ENCODE measurements around the gene CNGB1.

The CNGB1 gene

DNA sequence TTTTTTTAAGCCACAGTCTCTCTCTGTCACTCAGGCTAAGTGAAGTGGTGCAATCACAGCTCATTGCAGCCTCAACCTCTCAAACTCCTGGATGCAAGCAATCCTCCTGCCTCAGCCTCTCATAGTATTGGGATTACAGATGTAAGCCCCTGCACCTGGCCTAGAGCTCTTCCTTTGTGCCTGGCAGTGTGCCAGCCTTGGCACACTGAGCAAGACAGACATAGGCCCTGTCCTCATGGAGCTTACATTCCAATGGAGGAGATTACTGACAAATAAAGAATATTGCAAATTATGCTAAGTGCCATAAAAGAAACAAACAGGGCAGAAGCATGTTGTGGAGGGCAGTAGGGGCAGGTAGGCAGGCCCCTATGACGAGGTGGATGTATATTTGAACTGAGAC, 920 bp upstream of the CNGB1 start:
- no peak for DNase-seq

DNA sequence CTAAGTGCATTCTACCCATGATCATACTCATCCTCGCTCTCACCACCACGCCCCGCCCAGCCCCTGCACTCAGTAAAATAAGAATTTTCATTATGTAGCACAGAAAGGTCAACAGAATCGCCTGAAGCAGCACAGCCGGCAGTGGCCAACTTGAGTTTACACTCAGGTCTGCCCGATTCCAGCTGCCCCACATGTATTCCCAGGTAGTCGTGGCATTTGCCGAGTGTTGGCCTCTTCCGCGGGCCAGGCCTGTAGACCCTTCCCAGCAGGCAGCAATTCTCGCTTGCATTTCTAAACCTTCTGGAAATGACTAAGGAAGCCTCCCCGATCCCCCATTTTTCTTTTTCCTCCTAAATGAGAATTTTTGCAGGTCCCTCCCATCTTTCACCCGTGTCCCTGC, 609 bp downstream of the CNGB1 start:
- no peak for DNase-seq

GRCh38 chr16:57969451-57970123, 1.3 kb downstream of the CNGB1 start:
- no peak for DNase-seq

DNA sequence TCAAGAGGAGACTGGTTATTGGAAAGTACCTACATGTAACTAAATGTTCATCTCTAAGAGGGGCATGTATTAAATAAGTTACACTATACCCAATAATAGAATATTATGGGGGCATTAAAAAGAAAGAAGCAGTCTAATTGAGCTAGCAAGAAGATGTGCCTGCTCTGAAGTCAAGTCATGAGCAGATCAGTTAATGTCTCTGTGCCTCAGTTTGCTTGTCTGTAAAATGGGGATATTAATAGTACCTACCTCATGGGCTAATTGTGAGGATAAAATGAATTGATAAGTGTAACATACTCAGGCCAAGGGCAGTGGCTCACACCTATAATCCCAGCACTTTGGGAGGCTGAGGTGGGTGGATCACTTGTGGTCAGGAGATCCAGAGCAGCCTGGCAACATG, 3.0 kb downstream of the CNGB1 start:
- DNase-seq = no peak

DNA sequence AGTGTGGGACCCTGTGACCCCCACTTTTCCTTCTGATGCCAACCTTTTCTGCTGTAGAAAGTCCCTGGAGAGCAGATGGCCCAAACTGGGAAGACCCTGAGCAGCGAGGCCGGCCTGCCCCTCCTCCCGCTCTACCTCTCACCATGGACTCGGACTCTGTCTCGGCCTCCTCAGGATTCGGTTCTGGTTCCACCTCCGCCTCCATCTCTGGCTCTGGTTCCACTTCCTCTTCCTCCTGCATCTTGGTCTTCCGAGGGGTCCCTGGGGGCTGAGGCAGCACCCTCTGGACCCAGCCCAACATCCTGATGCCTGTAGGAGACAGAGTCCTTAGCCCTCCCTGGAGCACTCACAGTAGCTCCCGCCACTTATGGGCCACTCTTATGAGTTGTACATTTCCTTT, 3.9 kb downstream of the CNGB1 start:
- no peak for DNase-seq

GRCh38 chr16:57966204-57966771, 4.6 kb downstream of the CNGB1 start:
- peak; percentile 17 for DNase-seq

DNA sequence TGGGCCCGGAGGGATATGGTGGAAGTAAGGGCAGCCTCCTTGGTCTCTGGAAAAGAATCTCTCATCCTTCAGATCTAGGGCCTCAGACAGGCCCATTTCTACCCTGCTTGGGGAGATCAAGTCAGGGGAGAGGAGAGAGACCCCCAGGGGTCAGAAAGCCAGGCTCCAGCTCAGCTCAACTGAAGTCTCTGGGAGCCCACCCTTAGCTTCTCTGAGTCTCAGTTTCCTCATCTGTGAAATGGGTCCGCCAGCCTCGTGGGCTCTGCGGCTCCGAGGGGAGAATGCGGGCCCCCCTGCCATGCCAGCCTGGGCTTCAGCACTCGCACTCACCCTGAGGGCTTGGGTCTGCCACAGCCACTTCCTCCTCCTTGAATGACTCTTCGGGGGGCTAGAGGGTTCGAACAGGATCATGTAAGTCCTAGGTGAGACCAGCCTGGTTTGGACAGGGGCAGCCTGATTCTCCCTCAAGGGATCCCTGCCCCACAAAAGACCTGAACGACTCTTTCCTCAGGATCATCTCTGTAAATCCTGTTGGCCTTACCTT, 6.7 kb downstream of the CNGB1 start:
- DNase-seq = no peak

GRCh38 chr16:57962756-57963155, 8.2 kb downstream of the CNGB1 start:
- DNase-seq = no peak

DNA sequence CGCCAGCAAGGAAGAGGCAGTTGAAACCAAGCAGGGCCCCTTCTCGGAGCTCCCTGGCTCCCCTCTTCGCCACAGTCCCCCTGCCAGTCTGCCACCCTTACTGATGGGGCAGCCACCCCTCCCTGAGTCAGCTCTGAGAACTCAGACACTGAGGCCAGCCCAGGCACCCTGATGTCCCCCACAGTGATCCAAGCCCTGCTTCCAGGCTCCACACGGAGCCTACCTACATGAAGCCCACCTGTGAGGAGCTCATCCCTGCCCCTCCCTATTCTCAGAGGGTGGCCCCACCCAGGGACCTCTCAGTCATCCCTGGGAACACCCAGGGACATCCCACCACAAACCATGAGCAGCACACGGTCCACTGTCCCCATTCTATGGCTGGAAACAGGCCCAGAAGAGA, 8.9 kb downstream of the CNGB1 start:
- DNase-seq = no peak

DNA sequence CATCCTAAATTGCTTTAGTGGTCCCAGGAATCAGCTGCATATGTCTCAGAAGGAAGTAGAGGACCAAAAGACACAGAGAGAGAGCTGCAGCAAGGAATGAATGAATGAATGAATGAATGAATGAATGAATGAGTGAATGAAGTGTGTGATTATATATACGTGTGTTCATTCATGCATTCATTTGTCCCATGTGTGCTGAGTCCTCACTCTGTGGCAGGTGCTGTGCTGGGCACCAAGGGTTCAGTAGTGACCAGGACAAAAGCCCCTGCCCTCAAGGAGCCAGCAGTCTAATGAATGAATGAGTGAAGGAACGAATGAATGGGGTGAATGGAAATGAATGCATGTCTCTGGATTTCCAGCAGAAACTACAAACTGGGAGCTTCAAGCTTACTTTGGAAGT, 9.4 kb downstream of the CNGB1 start:
- no peak for DNase-seq

DNA sequence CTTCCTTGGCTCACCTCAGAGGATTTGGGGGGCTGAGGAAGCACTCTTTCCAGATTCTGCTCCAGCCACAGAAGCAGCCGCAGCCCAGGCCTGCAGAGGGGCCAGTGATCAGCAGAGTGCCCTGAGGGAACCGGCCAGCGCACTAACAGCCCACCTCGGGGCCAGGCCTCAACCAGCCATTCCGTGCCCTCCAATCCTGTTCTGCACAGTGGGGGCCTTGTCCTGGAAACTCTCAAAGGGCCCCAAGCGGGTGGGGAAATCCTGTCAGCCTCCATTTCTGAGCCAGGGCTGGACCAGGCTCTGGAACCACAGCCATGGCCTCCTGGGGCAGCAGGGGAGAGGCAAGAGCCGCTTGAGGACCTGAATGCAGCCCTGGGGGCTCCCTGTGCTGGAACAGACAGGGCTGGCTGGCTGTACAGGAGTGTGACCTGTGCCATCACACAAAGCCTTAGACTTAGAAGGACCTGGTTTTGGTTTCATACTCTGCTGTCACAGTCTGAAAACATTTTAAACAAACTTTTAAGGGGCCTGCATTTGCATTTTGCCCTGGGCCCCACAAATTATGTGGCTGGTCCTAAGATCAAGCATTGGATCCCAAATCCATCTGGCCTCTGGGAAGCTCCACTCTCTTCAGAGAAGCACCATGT, 10.0 kb downstream of the CNGB1 start:
- no peak for DNase-seq

GRCh38 chr16:57960310-57960709, 10.6 kb downstream of the CNGB1 start:
- no peak for DNase-seq

DNA sequence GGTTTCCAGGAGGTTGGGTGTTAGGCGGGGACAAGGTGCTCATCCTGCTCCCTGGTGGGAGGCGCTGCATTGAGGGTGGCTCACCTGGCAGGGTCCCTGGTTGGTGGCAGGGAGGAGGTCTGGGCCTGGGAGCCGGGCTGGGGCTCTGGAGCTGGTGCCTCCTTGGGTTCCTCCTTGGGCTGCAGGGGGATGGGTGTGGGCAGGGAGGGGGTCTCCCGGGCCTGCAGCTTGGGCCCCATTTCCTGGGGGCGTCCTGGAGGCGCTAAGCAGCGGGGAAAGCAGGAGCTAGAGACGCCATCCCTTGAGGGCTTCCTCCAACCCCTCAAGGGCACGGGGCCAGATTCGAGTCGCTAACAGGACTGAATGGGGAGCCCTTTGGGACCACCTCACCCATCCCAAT, 11.1 kb downstream of the CNGB1 start:
- no peak for DNase-seq

DNA sequence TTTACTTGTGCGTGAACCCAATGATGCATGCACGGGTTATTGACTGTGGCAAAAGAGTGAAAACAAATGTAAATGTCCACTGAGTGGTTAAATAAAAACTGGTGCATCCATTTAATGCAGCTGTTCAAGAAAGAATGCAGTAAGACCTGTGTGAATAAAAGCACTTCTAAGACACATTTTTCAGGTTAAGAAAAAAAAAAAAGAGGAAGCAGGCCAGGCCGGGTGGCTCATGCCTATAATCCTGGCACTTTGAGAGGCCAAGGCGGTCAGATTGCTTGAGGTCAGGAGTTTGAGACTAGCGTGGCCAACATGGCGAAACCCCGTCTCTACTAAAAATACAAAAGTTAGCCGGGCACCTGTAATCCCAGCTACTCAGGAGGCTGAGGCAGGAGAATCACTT, 11.8 kb downstream of the CNGB1 start:
- peak; percentile 22 for DNase-seq

GRCh38 chr16:57958544-57958943, 12.4 kb downstream of the CNGB1 start:
- no peak for DNase-seq

- no peak for DNase-seq
These were observed 13.1 kb downstream of the CNGB1 start for GRCh38 chr16:57957673-57958392.

DNA sequence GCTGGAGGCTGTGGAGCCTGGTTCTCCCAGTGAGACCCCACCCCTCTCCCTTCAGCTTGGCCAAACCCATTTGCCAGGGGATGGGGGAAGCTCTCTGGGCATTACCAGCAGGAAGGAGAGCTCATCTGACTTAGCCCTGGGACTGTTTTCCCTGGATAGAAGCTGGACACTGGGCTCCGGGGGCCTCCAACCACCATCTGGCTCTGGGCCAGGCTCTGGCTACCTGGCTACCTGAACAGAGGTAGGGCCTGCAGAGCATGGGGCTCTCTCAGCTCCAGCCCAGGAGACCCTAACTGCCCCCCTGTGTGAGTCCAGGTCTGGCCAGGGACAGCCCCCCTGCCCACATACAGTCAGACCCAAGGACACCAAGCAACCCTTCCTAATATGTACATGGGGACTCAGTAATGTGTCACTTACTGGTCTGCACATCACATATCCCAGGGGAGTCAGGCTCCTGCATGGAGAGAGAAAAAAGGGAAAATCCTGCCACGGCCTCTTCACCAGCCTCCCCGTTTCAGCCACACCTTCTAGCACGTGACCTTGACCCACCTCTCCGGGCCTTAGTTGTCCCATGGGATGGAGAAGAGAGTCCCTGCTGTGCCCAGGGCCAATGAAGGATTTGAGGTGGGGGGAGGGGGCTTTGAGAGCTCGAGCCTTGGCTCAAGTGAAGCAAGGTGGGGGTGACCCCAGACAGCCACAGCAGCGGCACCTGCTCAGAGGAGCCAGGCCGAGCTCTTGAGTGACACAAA, 13.8 kb downstream of the CNGB1 start:
- no peak for DNase-seq

DNA sequence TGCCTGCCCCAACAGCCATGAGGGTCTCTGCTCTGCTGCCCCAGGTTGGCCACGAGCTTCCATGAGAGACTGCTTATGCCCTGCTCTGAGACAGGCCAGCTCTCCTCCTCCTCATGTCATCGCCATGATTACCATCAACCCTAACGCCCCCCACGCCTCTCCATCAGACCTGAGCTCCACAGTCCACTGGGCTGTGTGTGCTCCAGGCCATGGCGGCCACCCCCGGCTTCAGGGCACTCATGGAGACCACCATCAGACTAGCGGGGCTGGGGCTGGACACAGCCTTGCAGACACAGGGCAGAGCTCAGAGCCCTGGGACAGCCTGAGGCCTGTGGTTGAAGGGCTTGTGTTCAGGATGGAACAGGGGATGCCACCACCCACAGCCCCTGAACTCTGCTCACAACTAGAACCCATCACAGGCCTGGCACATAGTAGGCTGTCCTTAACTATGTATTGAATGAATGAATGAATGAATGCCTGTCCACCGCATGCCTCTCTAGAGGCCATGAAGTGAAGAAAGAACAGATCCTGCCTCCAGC, 14.6 kb downstream of the CNGB1 start:
- DNase-seq = no peak

DNA sequence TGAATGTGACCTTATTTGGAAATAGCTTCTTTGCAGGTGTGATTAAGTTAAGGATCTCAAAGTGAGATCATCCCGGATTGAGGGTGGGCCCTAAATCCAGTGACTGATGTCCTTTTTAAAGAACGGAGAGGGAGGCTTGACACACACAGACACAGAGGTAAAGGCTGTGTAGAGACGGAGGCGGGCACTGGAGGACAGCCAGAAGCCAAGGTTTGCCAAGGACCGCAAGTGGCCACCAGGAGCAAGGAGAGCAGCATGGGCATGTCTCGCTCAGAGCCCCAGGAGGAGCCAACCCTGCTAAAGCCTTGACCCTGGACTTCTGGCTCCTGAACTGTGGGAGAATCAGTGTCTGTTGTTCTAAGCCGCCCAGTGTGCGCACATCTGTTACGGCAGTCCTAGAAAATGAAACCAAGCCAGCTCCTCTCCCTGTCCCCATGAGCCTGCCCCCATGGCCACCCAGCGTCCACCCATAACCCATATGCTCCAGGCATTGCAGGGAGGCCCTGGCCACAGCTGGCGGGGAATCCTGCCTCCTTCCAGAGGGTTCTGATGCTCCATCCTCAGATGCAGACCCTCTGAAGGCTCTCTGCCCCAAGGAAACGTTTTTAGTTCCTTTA, 15.2 kb downstream of the CNGB1 start:
- DNase-seq = no peak

DNA sequence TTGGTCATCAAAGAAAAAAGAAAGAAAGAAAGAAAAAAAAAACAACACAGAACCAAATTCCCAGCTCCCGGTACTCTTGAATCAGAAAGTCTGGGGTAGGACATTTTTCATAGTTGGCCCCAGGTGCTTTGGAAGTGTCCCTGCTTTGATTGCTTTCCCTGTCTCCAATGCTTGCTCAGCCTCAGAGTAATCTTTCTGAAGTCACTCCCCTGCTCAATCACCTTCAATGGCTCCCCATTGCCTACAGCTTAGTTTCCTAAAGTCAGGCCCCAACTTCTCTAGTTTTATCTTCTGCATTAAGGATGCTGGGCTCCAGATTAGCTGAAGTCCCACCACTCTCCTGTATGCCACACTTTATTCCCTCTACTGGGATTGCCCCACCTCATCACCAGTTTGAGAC, 17.1 kb downstream of the CNGB1 start:
- no peak for DNase-seq

GRCh38 chr16:57952909-57953308, 18.0 kb downstream of the CNGB1 start:
- no peak for DNase-seq

Data from hematopoietic multipotent progenitor cell treated with erythropoietin and hydrocortisone succinate and interleukin-3 and kit ligand, for 4 days (in vitro differentiated cells).